GM12872 (cell line): ENCODE measurements around the gene CILP2.

Experiments used
- CTCF ChIP-seq: IDR thresholded peaks from 3 replicates; pipeline ENCODE4 v1.5.1; 2011; ENCODE audit warnings: low read depth, mild to moderate bottlenecking, low read length, moderate library complexity; ENCODE audit not compliant: insufficient read depth

The CILP2 gene

DNA sequence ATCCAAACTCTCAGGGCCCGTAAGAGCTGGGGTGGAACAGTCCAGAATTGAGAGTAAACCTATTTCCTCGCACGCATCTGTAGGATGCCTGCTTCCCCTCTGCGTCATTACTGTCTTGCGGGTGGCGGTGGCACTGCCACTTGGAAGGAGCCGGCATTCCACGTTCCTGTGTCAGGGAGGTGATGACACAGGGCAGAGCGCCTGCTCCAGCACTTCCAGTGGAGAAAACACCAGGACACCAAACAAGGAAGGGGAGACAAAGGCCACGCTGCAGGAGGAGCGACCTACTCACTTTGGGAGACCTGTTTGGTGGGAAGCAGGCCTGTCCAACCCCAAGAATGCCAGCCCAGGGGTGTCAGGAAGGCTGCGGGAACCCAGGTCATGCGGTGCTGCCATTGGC lies 43.3 kb downstream of the CILP2 start:
- TF ChIP-seq CTCF: no peak

DNA sequence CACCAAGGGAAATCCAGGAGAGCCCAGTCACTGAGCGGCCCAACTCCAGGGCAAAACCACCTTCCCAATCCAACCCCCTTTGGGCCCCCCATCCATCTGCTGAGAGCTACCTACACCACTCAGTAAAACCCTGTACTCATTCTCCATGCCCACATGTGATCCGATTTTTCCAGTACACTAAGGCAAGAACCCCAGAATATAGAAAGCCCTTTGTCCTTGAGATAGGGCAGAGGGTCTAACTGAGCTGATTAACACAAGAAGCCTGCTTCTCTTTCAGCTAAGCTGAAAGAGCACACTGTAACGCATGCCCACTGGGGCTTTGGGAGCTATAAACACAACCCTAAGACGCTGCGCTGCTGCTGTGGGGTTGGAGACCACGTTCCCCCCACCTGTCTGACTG lies 44.4 kb downstream of the CILP2 start:
- no peak for TF ChIP-seq CTCF

GRCh38 chr19:19584356-19584755 lies 46.3 kb downstream of the CILP2 start:
- TF ChIP-seq CTCF: no peak

DNA sequence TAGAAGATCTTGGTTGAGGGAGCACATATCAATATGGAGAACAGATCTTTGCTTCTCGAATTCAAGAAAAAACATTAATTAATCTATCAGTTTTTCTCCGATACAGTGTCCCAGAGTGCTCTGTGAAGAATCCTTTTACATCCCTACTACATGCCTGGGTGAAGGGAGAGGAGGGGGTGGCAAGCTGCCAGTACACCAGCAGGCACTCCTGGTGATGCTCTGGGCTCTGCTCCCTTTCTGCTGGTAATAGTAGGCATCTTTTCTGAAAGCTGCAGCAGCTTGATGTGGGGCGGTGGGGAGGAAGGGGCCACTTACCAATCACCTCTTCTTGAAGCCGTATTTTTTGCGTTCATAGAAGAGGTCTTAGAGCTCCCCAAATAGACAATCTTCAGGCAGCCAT lies 49.7 kb downstream of the CILP2 start:
- no peak for TF ChIP-seq CTCF

DNA sequence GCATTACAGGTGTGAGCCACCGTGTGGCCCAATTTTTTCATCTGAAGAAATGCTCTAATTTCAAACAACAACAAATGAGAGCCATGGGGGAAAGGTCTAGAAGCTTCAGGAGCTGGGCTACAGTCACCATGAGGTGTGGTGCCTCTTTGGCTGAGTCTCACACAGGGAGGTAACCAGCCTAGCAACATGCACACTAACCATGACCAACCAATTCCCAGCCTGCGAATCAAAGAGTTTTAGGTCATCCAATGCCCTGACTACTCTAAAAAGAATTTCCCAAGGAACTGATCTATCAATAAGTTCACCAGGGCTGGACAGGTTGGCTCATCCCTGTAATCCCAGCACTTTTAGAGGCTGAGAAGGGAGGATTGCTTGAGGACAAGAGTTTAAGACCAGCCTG lies 50.5 kb downstream of the CILP2 start:
- TF ChIP-seq CTCF: no peak

DNA sequence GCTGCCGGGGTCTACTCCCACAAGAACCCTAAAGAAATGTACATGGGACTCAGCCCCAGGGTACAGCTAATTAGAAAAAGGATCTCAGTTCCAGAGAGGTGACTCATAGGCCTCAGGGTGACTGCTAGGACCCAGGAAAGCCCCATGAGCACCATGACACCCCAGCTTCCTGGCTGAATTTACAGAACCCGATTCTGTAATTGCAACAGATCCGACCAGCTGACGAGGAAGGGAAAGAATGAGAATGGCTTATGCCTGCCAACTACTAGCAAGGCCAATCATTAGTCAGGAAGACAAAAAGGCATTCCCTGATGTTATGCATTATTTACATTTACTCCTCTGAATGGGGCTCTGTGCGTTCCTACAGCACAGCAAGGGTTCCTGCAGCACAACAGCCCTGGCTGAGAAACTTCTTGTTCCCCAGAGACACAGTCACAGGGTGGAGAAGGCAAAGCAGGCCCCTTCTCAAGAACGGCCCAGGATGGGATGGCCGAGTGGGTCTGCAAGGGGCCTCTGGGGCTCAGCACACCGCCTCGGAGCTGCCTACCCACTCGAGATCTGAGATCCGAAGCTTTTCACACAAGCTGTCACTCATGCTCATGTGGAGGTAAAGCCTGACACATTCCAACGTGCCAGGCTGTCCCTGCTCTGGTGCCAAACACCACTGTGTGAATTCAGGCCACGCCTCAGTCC lies 53.2 kb downstream of the CILP2 start:
- no peak for TF ChIP-seq CTCF

- TF ChIP-seq CTCF: no peak
These were observed 54.6 kb downstream of the CILP2 start for GRCh38 chr19:19592690-19593089.
